GM12878 (cell line): ENCODE measurements around the gene CD82. TPM values are rescaled to one million over a fixed set of nuclear protein-coding genes. Genes with fewer than 3 reads are reported as not detected.

Experiments
- ASH2L ChIP-seq: fragments of 300-600, 200-600 bp; sonication (generic); IDR thresholded peaks from 2 replicates; pipeline ENCODE4 v1.6.1; 2017; ENCODE audit warnings: low read depth, mild to moderate bottlenecking, borderline replicate concordance
- ATF7 ChIP-seq: fragments of 450-650 bp; IDR thresholded peaks from 2 replicates; pipeline ENCODE4 v1.6.1; 2016; ENCODE audit warnings: low read depth, mild to moderate bottlenecking
- CEBPZ ChIP-seq: fragments of 150-350 bp; IDR thresholded peaks from 2 replicates; pipeline ENCODE4 v1.6.1; 2016; ENCODE audit warnings: low read depth, low read length
- DPF2 ChIP-seq: fragments of 450-650 bp; IDR thresholded peaks from 2 replicates; pipeline ENCODE4 v1.6.1; 2017; ENCODE audit warnings: mild to moderate bottlenecking
- NBN ChIP-seq: fragments of 450-650 bp; IDR thresholded peaks from 2 replicates; pipeline ENCODE4 v1.6.1; 2016
- NFYB ChIP-seq: IDR thresholded peaks from 2 replicates; pipeline ENCODE4 v1.6.1; 2011; ENCODE audit warnings: low read depth, mild to moderate bottlenecking, low read length, improper control_type of control experiment, moderate library complexity; ENCODE audit not compliant: insufficient read depth
- RAD51 ChIP-seq: fragments of 450-650 bp; IDR thresholded peaks from 2 replicates; pipeline ENCODE4 v1.6.1; 2016; ENCODE audit warnings: moderate library complexity, mild to moderate bottlenecking, inconsistent platforms
- YY1 ChIP-seq: IDR thresholded peaks from 2 replicates; pipeline ENCODE4 v1.6.1; 2011; ENCODE audit warnings: low read depth, mild to moderate bottlenecking, low read length
- ZBED1 ChIP-seq: IDR thresholded peaks from 2 replicates; pipeline ENCODE4 v1.6.1; 2016; ENCODE audit warnings: borderline replicate concordance
- polyA plus RNA-seq, 11 experiments: library from polyadenylated mRNA; depleted of rRNA in 4 of 11; unstranded in 6 of 11; stranded (reverse) in 5 of 11; fragments of >200 nt; fragmentation: Nextera tagmentation in 4 of 11; fragmentation: Illumina TruSeq in 1 of 11; extraction: Ambion mirVana in 4 of 11; extraction: Trizol in 1 of 11; gene quantifications; 1 replicate in 1 of 11; 2 replicates in 10 of 11; pipeline versions ENCODE4 v1.2.1 to v1.2.3, GENCODE V29; 2011 to 2016; ENCODE audit warnings: inconsistent platforms in 2 of 11, missing spikeins in 2 of 11, low read depth in 1 of 11
- total RNA-seq, 4 experiments: library from RNA; depleted of rRNA in 3 of 4; stranded (reverse); fragments of >200 nt in 3 of 4; fragmentation: Illumina TruSeq in 1 of 4; extraction: Trizol in 1 of 4; gene quantifications; 2 replicates each; pipeline versions ENCODE4 v1.2.1 to v1.2.3, GENCODE V29; 2013 to 2021
- TF ChIP-seq, protein P1 (sequence below): IDR thresholded peaks from 2 replicates; pipeline ENCODE4 v1.6.1; 2011; ENCODE audit warnings: borderline replicate concordance, low read depth, mild to moderate bottlenecking, moderate library complexity, mixed read lengths, low read length; ENCODE audit not compliant: insufficient read depth; ENCODE audit errors: extremely low read length

CD82 gene
- total and polyA plus RNA-seq, 10 of the 15 experiments (the other 5 are each of a cell fraction or from before 2014, with no cell fraction given), result 5.2 to 180 (median 84.7) TPM

DNA sequence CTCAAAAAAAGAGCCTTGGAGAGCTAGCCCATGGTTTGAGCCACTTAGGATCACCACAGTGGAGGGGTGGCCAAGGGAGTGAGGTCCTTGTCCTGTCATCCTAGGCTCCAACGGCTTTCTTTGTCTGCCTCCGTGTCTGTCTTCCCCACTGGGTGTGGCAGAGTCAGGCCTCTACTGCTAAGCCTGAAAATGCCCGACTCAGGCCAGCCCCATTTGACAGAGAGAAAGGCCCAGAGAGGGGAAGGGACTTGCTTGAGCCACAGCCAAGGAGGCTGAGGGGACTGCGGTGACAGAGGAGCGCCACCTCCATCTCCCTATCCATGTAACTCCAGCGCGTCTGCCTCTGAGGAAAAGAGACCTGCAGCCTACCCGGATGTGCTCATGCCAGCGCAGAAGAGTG, 27.8 kb upstream of the CD82 start (continued):
- TF ChIP-seq NFYB (no peak), NBN (no peak), RAD51 (no peak), CEBPZ (no peak), ASH2L (no peak), YY1 (no peak), ATF7 (no peak), DPF2 (no peak), ZBED1 (no peak)
- TF ChIP-seq, protein P1, sequence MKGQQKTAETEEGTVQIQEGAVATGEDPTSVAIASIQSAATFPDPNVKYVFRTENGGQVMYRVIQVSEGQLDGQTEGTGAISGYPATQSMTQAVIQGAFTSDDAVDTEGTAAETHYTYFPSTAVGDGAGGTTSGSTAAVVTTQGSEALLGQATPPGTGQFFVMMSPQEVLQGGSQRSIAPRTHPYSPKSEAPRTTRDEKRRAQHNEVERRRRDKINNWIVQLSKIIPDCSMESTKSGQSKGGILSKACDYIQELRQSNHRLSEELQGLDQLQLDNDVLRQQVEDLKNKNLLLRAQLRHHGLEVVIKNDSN, result no peak
